Tibial artery (tissue), 4 donors: ENCODE results near the gene C10orf53.

Experiments
- DNase-seq, 2 donors: peaks; one replicate each; pipeline ENCODE4 v3.0.0-alpha.2; 2019
- H3K27ac ChIP-seq, 2 donors: fragments of 200-600 bp; sonication (generic) in 1 of 2; 1 replicate in 1 of 2; 2 replicates in 1 of 2; pipeline ENCODE4 v1.5.1; 2018 to 2019; ENCODE audit warnings: mild to moderate bottlenecking in 1 of 2
- H3K27me3 ChIP-seq, 2 donors: fragments of 200-600 bp; sonication (generic) in 1 of 2; one replicate each; pipeline versions ENCODE4 v1.5.1 to v1.6.0; 2016 to 2019
- H3K36me3 ChIP-seq, 3 donors: fragments of 200-600 bp; sonication (generic) in 2 of 3; one replicate each; pipeline ENCODE4 v1.5.1; 2016 to 2019; ENCODE audit warnings: mild to moderate bottlenecking in 2 of 3
- H3K4me1 ChIP-seq, 4 donors: fragments of 200-600 bp; sonication (generic) in 2 of 4; 1 replicate in 3 of 4; 2 replicates in 1 of 4; pipeline ENCODE4 v1.5.1; 2016 to 2019
- H3K4me3 ChIP-seq, 2 donors: fragments of 200-600 bp; sonication (generic) in 1 of 2; 1 replicate in 1 of 2; 2 replicates in 1 of 2; pipeline ENCODE4 v1.5.1; 2018 to 2019; ENCODE audit warnings: mild to moderate bottlenecking in 2 of 2
- H3K9me3 ChIP-seq, 3 donors: fragments of 200-600 bp; sonication (generic) in 1 of 3; one replicate each; pipeline ENCODE4 v1.5.1; 2016 to 2019
- intact Hi-C: fragments of 100-400 bp; cut with DNase I; formaldehyde crosslinking; loops from one replicate; pipeline ENCODE4 v1.15.0; 2023; ENCODE audit warnings: low total_unique reads
- TF ChIP-seq, protein P1 (sequence below), 2 experiments: fragments of 200-600 bp in 1 of 2; fragments of 450-650 bp in 1 of 2; IDR thresholded peaks; one replicate each; pipeline ENCODE4 v1.5.1; 2017 to 2019; ENCODE audit warnings: antibody characterized with exemption in 2 of 2, mild to moderate bottlenecking in 1 of 2, moderate library complexity in 1 of 2

Gene C10orf53

DNA sequence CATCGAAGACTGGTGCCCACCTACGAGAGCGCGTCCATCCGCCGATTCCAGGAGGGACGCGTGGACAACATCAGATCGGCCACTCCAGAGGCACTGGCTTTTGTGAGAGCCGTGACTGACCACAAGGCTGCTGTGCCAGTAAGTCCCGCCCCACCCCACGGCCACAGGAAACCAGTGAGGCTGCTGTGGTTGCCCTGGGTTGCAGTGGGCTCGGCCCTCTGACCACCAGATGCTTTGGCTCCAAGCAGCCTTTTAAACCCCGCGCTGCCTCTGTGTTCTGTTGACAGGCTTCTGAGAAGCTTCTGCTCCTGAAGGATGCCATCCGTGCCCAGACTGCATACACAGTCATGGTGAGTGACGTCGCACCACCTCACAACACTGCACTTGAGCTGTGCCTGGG lies 24.4 kb upstream of the C10orf53 start:
- H3K4me1 ChIP-seq = no peaks in the 10 kb centered on the region
- H3K9me3 ChIP-seq = peaks cover 0 to 11% (median 6%) of the 10 kb centered on the region in 3 donors
- TF ChIP-seq, protein P1, sequence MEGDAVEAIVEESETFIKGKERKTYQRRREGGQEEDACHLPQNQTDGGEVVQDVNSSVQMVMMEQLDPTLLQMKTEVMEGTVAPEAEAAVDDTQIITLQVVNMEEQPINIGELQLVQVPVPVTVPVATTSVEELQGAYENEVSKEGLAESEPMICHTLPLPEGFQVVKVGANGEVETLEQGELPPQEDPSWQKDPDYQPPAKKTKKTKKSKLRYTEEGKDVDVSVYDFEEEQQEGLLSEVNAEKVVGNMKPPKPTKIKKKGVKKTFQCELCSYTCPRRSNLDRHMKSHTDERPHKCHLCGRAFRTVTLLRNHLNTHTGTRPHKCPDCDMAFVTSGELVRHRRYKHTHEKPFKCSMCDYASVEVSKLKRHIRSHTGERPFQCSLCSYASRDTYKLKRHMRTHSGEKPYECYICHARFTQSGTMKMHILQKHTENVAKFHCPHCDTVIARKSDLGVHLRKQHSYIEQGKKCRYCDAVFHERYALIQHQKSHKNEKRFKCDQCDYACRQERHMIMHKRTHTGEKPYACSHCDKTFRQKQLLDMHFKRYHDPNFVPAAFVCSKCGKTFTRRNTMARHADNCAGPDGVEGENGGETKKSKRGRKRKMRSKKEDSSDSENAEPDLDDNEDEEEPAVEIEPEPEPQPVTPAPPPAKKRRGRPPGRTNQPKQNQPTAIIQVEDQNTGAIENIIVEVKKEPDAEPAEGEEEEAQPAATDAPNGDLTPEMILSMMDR (IDR thresholded peaks at IDR 0.05) = no peak
- H3K27ac ChIP-seq = no peak overlapping the region
- H3K27me3 ChIP-seq = peaks cover 0 to 18% of the 10 kb centered on the region in 2 donors
- H3K36me3 ChIP-seq = no peaks in the 10 kb centered on the region
- no peak for DNase-seq
- intact Hi-C loops = no loop called here
- H3K4me3 ChIP-seq = no peak overlapping the region

DNA sequence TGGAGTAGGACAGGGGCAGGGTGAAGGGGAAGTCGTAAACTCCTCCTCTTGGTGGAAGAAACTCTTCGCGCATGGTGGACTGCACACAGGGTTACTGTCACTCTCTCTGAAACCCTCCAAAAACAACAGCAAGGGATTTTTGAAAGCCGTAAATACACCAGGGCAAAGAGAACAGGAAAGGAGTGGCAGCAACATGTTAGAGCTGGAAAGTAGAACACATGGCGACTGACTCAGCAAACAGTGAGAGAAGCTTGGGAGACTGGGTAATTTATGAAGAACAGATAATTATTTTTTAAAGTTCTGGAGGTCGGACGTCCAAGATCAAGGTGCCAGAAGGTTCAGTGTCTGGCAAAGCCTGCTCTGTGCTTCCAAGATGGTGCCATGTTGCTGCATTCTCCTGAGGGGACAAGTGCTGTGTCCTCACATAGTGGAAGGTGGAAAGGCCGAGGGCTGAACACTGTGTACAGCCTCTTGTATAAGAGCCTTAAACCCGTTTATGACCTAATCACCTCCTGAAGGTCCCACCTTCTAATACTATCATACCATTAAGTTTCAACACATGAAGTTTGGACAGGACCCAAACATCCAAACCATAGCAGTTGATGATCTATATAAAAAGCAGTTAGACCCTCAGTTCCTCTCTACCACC lies 22.5 kb upstream of the C10orf53 start:
- intact Hi-C loops = no loop called here
- Histone ChIP-seq H3K4me3 (no peak overlapping the region), H3K9me3 (peaks cover 0 to 13% (median 6%) of the 10 kb centered on the region in 3 donors), H3K36me3 (no peaks in the 10 kb centered on the region), H3K4me1 (no peaks in the 10 kb centered on the region), H3K27ac (no peak overlapping the region), H3K27me3 (peaks cover 0 to 4% of the 10 kb centered on the region in 2 donors)
- TF ChIP-seq, protein P1 (IDR thresholded peaks at IDR 0.05) = no peak
- no peak for DNase-seq

DNA sequence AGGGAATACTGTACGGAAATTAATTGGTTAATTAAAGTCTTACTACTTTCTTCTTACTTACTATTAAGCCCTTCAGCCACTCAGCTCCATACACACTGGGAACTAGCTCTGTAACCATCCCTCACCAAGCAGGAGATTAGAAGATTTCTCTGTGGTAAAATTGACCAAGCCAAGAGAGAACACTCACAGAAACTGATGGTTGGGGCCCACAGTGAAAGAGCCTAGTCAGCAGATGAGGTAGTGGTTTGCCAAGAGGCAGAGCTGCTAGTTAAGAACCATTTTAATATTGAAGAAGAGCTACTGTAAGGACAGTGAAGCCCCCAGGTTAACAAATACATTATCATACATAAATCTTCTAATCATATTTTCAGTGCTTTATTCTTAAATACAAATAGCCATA lies 21.8 kb upstream of the C10orf53 start:
- Histone ChIP-seq H3K4me3 (no peak overlapping the region), H3K27ac (no peak overlapping the region), H3K9me3 (peaks cover 0 to 13% (median 6%) of the 10 kb centered on the region in 3 donors), H3K27me3 (peaks cover 0 to 4% of the 10 kb centered on the region in 2 donors), H3K36me3 (no peaks in the 10 kb centered on the region), H3K4me1 (no peaks in the 10 kb centered on the region)
- TF ChIP-seq, protein P1 (IDR thresholded peaks at IDR 0.05) = no peak
- intact Hi-C loops = no loop called here
- DNase-seq = no peak

DNA sequence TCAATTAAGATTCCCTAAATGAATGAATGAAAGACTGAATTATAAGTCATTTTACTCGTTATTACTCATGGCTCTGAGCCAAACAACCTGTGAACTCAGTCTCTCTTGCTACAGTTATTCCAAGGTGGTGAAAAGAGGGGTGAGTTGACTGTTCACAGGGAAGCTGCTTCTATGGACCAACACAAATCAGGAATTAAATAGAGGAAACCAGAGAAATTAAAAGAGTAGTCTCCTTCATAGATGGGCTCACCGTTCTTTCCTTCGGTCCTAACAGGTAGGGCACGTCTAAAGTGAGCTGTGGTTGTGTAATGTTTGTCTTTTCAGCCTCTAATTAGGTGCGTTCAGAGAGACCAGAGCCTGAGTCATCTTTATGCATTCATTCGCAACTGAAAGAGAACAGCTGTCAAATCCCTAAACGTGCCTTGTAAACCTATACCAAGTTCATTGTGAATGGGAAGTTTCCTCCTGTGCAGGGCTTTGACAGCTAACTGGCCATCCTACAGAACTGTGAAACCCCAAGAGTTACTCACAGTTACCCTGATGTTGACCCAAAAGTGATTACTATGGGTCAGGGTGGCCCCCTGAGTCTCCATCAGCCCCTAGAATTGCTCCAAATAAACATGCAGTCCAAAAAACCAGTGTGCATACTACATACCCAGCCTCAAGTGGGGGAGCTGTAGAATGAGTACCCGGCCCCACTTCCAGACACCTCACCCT lies 18.2 kb upstream of the C10orf53 start:
- Histone ChIP-seq H3K36me3 (no peaks in the 10 kb centered on the region), H3K27ac (no peak overlapping the region), H3K27me3 (no peaks in the 10 kb centered on the region), H3K4me3 (no peak overlapping the region), H3K9me3 (peaks cover 0 to 13% (median 6%) of the 10 kb centered on the region in 3 donors), H3K4me1 (no peaks in the 10 kb centered on the region)
- DNase-seq = no peak
- intact Hi-C loops = no loop called here
- TF ChIP-seq, protein P1 (IDR thresholded peaks at IDR 0.05) = no peak

DNA sequence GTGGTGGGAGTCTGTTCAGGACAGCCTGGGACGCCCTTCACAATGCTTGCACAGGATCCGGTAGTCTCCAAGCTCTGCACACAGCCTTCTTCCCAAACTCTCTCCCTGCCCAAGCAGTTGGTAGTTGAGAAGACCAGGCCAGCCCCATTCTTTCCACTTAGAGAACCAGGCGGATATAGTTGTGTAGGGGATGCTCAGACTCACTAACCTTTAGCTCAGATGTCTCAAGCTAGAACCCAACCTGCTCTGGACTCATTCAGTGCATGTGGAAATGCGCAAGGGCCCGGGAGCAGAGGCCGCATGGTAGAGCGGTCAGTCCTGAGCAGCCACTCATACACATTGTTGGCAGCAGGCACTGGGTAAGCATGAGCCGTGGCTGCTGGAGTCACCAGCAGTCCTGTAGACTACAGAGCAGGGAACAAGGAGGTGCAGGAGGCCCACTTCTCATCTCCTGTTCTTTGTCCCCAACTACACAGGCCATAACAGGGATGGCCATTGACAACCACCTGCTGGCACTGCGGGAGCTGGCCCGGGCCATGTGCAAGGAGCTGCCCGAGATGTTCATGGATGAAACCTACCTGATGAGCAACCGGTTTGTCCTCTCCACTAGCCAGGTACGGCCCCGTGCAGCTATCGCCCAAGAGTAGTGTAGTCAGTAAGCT lies 17.2 kb upstream of the C10orf53 start:
- Histone ChIP-seq H3K9me3 (peaks cover 0 to 13% (median 6%) of the 10 kb centered on the region in 3 donors), H3K36me3 (no peaks in the 10 kb centered on the region), H3K4me3 (no peak overlapping the region), H3K4me1 (no peaks in the 10 kb centered on the region), H3K27me3 (no peaks in the 10 kb centered on the region), H3K27ac (no peak overlapping the region)
- intact Hi-C loops = no loop called here
- TF ChIP-seq, protein P1 (IDR thresholded peaks at IDR 0.05) = no peak
- DNase-seq = no peak
